Hepatocyte (in vitro differentiated cells): ENCODE results near the gene HBA2.

Source experiments
- EZH2 ChIP-seq: fragments of 200-600 bp; sonication (generic); IDR thresholded peaks from 2 replicates; pipeline ENCODE4 v1.6.1; 2016; ENCODE audit warnings: antibody characterized with exemption, mild to moderate bottlenecking, borderline replicate concordance
- EZH2phosphoT487 ChIP-seq: fragments of 200-600 bp; sonication (generic); IDR thresholded peaks from one replicate; pipeline ENCODE4 v1.6.1; 2018; ENCODE audit warnings: antibody characterized with exemption, mild to moderate bottlenecking, low read depth, moderate library complexity; ENCODE audit not compliant: unreplicated experiment, severe bottlenecking
- TF ChIP-seq, protein P1 (sequence below): fragments of 200-600 bp; sonication (generic); IDR thresholded peaks from 2 replicates; pipeline ENCODE4 v1.5.1; 2016; ENCODE audit warnings: antibody characterized with exemption, mild to moderate bottlenecking; ENCODE audit not compliant: poor library complexity

GRCh38 chr16:200388-200787 lies 27.7 kb downstream of the HBA2 start:
- TF ChIP-seq, protein P1, sequence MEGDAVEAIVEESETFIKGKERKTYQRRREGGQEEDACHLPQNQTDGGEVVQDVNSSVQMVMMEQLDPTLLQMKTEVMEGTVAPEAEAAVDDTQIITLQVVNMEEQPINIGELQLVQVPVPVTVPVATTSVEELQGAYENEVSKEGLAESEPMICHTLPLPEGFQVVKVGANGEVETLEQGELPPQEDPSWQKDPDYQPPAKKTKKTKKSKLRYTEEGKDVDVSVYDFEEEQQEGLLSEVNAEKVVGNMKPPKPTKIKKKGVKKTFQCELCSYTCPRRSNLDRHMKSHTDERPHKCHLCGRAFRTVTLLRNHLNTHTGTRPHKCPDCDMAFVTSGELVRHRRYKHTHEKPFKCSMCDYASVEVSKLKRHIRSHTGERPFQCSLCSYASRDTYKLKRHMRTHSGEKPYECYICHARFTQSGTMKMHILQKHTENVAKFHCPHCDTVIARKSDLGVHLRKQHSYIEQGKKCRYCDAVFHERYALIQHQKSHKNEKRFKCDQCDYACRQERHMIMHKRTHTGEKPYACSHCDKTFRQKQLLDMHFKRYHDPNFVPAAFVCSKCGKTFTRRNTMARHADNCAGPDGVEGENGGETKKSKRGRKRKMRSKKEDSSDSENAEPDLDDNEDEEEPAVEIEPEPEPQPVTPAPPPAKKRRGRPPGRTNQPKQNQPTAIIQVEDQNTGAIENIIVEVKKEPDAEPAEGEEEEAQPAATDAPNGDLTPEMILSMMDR, result no peak
- TF ChIP-seq EZH2 (no peak), EZH2phosphoT487 (no peak)
